ENCODE data around the gene TSPAN18. TPM values are rescaled to one million over a fixed set of nuclear protein-coding genes. Genes with fewer than 3 reads are reported as not detected.

The TSPAN18 gene
- total RNA-seq, 4 donors from 2014 or later: 3.6 to 12.4 (median 8.2) TPM

- no peaks in the 10 kb centered on the region for H3K27me3 ChIP-seq
- 57 to 65% methylated on average over 9 of the region's 9 CpGs for WGBS, 2 donors
- DNase-seq: no peak
- no peak overlapping the region for H3K27ac ChIP-seq
- no peak overlapping the region for H3K4me3 ChIP-seq (replicated peaks in 1 of 3)
- H3K4me1 ChIP-seq: peaks cover 17 to 30% of the 10 kb centered on the region in 2 donors
- no peaks in the 10 kb centered on the region for H3K9me3 ChIP-seq
- intact Hi-C loops (cut with DNase I): no loop called here
- peak in 1 of 6 experiments; percentile 14 for TF ChIP-seq CTCF (IDR thresholded peaks at IDR 0.05)
- no peak for TF ChIP-seq POLR2A (IDR thresholded peaks at IDR 0.05)
- no peaks in the 10 kb centered on the region for H3K36me3 ChIP-seq
Measured at GRCh38 chr11:44977493-44977984, 250.8 kb downstream of the TSPAN18 start.

DNA sequence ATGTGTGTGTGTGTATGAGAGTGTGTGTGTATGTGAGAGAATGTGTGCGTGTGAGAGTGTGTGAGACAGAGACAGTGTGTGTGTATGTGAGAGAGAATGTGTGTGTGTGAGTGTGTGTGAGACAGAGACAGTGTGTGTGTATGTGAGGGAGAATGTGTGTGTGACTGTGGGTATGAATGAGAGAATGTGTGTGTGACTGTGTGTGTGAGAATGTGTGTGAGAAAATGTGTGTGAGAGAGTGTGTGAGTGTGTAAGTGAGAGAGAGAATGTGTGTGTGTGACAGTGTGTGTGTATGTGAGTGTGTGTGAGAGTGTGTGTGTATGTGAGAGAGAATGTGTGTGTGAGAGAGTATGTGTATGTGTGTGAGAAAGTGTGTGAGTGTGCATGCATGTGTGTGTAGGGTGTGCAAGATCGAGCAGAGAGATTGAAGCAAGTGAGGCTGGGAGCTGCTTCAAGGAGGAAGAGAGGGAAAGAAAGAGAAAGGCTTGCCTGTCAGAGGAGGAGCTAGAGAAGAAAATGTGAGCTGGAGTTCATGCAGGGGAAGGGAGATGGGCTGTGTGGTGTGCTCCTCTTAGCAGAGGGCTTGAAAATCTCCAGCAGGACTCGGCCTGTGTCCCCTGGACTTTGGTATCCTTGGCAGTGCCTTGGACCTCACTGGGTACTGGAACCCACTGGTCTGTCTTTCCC lies 251.7 kb downstream of the TSPAN18 start:
- WGBS, 2 donors: 73 to 74% methylated on average over 3 of the region's 3 CpGs

DNA sequence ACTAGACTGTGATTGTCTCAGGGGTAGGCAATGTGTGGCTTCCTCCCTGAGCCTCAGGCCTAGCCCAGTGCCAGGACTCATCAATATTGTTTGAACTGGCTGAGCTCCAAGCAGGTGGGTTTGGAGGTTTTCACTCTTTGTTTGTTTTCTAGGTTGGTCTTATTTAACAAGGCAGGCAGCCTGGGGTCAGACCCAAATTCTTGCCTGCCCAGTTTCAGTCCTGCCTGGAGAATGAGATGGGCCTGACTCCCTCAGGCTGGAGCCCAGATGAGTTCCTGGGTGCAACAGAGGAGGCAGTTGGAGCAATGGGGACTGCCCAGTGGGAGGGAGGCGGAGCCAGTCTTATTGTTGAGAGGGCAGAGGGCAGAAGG lies 252.2 kb downstream of the TSPAN18 start:
- 100% methylated on average over 1 of the region's 1 CpG for WGBS, 2 donors
- TF ChIP-seq POLR2A (IDR thresholded peaks at IDR 0.05) (no peak), CTCF (IDR thresholded peaks at IDR 0.05) (no peak)
- H3K4me1 ChIP-seq: peaks cover 17 to 30% of the 10 kb centered on the region in 2 donors
- H3K36me3 ChIP-seq: no peaks in the 10 kb centered on the region
- H3K27me3 ChIP-seq: no peaks in the 10 kb centered on the region
- no peak for DNase-seq
- intact Hi-C loops (cut with DNase I): no loop called here
- no peak overlapping the region for H3K4me3 ChIP-seq (replicated peaks in 1 of 3)
- H3K27ac ChIP-seq: peak overlapping the region; percentile 56 to 87 (median 61)
- no peaks in the 10 kb centered on the region for H3K9me3 ChIP-seq

More for the DNA sequence above, 251.7 kb downstream of the TSPAN18 start:
- Histone ChIP-seq H3K9me3 (no peaks in the 10 kb centered on the region), H3K27me3 (no peaks in the 10 kb centered on the region), H3K4me1 (peaks cover 17 to 30% of the 10 kb centered on the region in 2 donors), H3K36me3 (no peaks in the 10 kb centered on the region), H3K27ac (peak overlapping the region; percentile 56 to 87 (median 61)), H3K4me3 (replicated peaks in 1 of 3) (no peak overlapping the region)
- DNase-seq: no peak
- TF ChIP-seq POLR2A (IDR thresholded peaks at IDR 0.05) (no peak), CTCF (IDR thresholded peaks at IDR 0.05) (no peak)
- intact Hi-C loops (cut with DNase I): no loop called here

DNA sequence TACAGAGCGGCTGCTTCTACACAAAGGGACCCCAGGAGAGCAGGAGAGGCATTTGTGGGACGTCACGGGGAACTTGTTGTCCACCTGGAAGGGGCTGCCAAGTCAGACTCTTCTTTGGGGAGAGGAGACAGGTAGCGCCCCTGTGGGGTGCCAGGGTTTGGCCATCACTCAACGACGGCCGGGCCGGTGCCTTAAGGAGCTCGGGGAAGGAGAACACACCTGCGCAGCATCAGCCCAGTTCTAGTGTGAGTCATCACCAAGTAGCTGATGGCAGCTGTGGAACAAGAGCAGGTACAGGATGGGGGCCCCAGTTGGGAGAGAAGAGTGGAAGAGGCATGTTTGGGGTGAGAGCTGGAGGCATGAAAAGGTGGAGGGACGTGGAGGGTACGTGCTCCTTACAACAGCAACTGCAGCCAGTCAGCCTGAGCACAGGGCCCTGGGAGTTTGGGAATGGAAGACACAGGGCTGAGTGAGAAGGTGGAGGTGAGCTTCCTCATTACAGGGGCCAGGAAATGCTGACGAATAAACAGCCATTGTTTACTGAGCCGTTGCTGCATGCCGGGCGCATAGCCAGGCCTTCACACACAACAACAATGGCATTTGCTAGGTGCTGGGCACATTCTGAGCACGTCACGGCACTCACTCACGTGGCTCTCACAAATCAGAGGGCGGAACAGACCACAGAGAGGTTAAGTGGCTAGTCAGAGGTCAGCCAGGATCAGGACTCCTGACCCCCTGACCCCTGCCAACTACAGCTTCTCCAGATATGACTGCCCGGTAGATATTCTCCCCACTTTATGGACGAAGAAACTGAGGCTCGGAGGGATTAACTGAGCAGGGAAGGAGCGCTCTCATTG lies 253.0 kb downstream of the TSPAN18 start:
- WGBS, 2 donors: 62 to 71% methylated on average over 21 to 24 of the region's 24 CpGs
- Histone ChIP-seq H3K4me1 (peaks cover 17 to 30% of the 10 kb centered on the region in 2 donors), H3K27me3 (no peaks in the 10 kb centered on the region), H3K4me3 (replicated peaks in 1 of 3) (no peak overlapping the region), H3K27ac (peak overlapping the region; percentile 56 to 87 (median 61)), H3K9me3 (no peaks in the 10 kb centered on the region), H3K36me3 (no peaks in the 10 kb centered on the region)
- intact Hi-C loops (cut with DNase I): no loop called here
- TF ChIP-seq POLR2A (IDR thresholded peaks at IDR 0.05): no peak
- peak in 1 of 6 experiments; percentile 5 for TF ChIP-seq CTCF (IDR thresholded peaks at IDR 0.05)
- peak; percentile 87 to 90 for DNase-seq

Data from thyroid gland (tissue), 4 donors.